Upper lobe of left lung (tissue), 4 donors: Measurements from ENCODE around the gene TTLL8.

Source experiments
- EP300 ChIP-seq, 4 donors: sonication (generic); formaldehyde crosslinking; IDR thresholded peaks; one replicate each; pipeline ENCODE4 v1.5.1; 2017; ENCODE audit warnings: antibody characterized with exemption in 4 of 4, control low read depth in 2 of 4
- POLR2A ChIP-seq, 4 donors: fragments of 450-650 bp; IDR thresholded peaks; one replicate each; pipeline ENCODE4 v1.5.1; 2016 to 2017; ENCODE audit warnings: antibody characterized with exemption in 4 of 4, mild to moderate bottlenecking in 2 of 4
- POLR2AphosphoS5 ChIP-seq, 2 donors: sonication (generic); formaldehyde crosslinking; IDR thresholded peaks; one replicate each; pipeline ENCODE4 v1.5.1; 2017; ENCODE audit warnings: antibody characterized with exemption in 2 of 2
- TF ChIP-seq, protein P1 (sequence below), 6 experiments: fragments of 450-650 bp in 4 of 6; fragments of 200-600 bp in 2 of 6; sonication (generic) in 2 of 6; IDR thresholded peaks; one replicate each; pipeline ENCODE4 v1.5.1; 2016 to 2019; ENCODE audit warnings: antibody characterized with exemption in 6 of 6

DNA sequence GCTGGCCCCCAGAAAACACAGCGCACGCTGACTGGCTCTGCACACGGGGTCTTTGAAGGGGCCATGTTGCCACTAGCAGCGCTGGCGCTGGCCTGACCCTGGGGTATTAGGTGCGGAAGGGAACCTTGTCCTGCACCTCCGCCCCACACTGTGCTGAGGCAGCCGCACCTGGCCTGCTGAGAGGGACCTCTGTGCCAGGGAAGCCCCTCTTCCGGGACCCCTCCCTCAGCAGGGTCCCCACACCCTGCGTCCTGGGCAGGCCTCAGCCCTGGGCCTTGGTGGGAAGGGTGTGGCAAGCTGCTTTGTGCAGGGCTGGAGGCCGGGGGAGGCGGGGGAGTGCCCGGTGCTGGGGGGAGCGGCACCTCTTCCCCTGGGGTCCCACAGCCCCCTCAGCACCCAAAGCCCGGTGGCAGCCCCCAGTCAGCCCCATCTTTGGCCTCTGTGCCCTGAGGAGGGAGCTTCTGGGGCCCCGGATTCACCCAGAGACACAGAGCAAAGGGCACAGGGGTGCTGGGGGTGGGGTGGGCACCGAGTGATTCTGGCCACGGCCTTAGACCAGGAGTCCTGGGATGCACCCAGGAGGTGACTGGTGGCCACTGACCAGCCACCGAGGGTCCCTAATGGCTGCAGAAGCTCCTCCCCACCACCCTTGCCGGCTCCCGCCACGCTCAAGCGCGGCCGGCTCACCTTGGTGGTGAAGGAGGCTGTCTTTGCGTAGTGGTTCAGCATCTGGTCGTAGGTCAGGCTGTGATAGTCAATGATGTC, 11.4 kb downstream of the TTLL8 start:
- TF ChIP-seq POLR2A (IDR thresholded peaks at IDR 0.05) (no peak), EP300 (IDR thresholded peaks at IDR 0.05) (no peak), POLR2AphosphoS5 (IDR thresholded peaks at IDR 0.05) (no peak)
- TF ChIP-seq, protein P1, sequence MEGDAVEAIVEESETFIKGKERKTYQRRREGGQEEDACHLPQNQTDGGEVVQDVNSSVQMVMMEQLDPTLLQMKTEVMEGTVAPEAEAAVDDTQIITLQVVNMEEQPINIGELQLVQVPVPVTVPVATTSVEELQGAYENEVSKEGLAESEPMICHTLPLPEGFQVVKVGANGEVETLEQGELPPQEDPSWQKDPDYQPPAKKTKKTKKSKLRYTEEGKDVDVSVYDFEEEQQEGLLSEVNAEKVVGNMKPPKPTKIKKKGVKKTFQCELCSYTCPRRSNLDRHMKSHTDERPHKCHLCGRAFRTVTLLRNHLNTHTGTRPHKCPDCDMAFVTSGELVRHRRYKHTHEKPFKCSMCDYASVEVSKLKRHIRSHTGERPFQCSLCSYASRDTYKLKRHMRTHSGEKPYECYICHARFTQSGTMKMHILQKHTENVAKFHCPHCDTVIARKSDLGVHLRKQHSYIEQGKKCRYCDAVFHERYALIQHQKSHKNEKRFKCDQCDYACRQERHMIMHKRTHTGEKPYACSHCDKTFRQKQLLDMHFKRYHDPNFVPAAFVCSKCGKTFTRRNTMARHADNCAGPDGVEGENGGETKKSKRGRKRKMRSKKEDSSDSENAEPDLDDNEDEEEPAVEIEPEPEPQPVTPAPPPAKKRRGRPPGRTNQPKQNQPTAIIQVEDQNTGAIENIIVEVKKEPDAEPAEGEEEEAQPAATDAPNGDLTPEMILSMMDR (IDR thresholded peaks at IDR 0.05) = no peak
